GM12878 (cell line): ENCODE data around the gene ZFC3H1. TPM values are rescaled to one million over a fixed set of nuclear protein-coding genes. Genes with fewer than 3 reads are reported as not detected.

ENCODE experiments used
- ATAC-seq: fragments of 200-7000 bp; cut with Tn5 transposase; 3 replicates; pipeline ENCODE4 v1.9.1; 2020; ENCODE audit warnings: mild to moderate bottlenecking, moderate library complexity
- BruUV-seq: library from RNA; stranded (reverse); fragments of 400-500 nt; replicated peaks from 2 replicates; lab custom pipeline; 2021; lab: Mats Ljungman, UMichigan
- CTCF ChIA-PET: fragments of 300-600 bp; sonication (Branson Sonifier 250); formaldehyde crosslinking; extraction: SDS; loops from one replicate; lab custom pipeline; 2021; ENCODE audit warnings: inconsistent platforms; lab: Yijun Ruan, JAX
- POLR2A ChIA-PET: fragments of 350-600 bp; formaldehyde crosslinking; extraction: SDS; loops from one replicate; lab custom pipeline; 2021; ENCODE audit warnings: inconsistent platforms; lab: Charles Lee
- RAD21 ChIA-PET: fragments of 300-600 bp; sonication (Branson Sonifier 250); formaldehyde crosslinking; loops from one replicate; lab custom pipeline; 2023; ENCODE audit warnings: antibody characterized with exemption; ENCODE audit not compliant: unreplicated experiment; lab: Charles Lee
- SMC1A ChIA-PET: fragments of 300-600 bp; sonication (Branson Sonifier 250); formaldehyde crosslinking; loops from one replicate; lab custom pipeline; 2023; ENCODE audit not compliant: unreplicated experiment, uncharacterized antibody; lab: Charles Lee
- DNase-seq: peaks from one replicate; pipeline ENCODE4 v3.0.0-alpha.2; 2011; ENCODE audit warnings: low read depth, low spot score
- FAIRE-seq: peaks from 3 replicates; lab custom pipeline; 2011; peaks lifted over from hg19 to GRCh38; lab: Jason Lieb, UNC
- H2AFZ ChIP-seq: 2 replicates; pipeline ENCODE4 v1.6.0; 2011; ENCODE audit warnings: low read depth, low read length, control low read depth; ENCODE audit not compliant: control insufficient read depth
- H3K27ac ChIP-seq: 2 replicates; pipeline ENCODE4 v1.5.1; 2011; ENCODE audit warnings: control low read depth; ENCODE audit not compliant: control insufficient read depth, insufficient read depth
- H3K27me3 ChIP-seq, 2 experiments: replicated peaks in 1 of 2; 2 replicates each; pipeline versions ENCODE4 v1.6.0 to v1.6.1; 2011; ENCODE audit warnings: low read length in 1 of 2; ENCODE audit not compliant: control insufficient read depth in 2 of 2, insufficient read depth in 2 of 2
- H3K36me3 ChIP-seq, 2 experiments: 2 replicates each; pipeline ENCODE4 v1.5.1; 2011; ENCODE audit warnings: low read length in 1 of 2; ENCODE audit not compliant: control insufficient read depth in 2 of 2, insufficient read depth in 2 of 2
- H3K4me1 ChIP-seq: 2 replicates; pipeline ENCODE4 v1.6.1; 2011; ENCODE audit warnings: mild to moderate bottlenecking, low read length, moderate library complexity, mixed read lengths; ENCODE audit not compliant: control insufficient read depth, insufficient read depth
- H3K4me2 ChIP-seq: 2 replicates; pipeline ENCODE4 v1.6.0; 2011; ENCODE audit warnings: control low read depth; ENCODE audit not compliant: control insufficient read depth, insufficient read depth
- H3K4me3 ChIP-seq: fragments of 200-600 bp; sonication (generic); 2 replicates; pipeline ENCODE4 v1.5.1; 2016
- H3K79me2 ChIP-seq: 2 replicates; pipeline ENCODE4 v1.6.0; 2011; ENCODE audit warnings: low read length; ENCODE audit not compliant: control insufficient read depth, insufficient read depth
- H3K9ac ChIP-seq: 2 replicates; pipeline ENCODE4 v1.8.0; 2011; ENCODE audit warnings: low read length, control low read depth, mixed read lengths; ENCODE audit not compliant: control insufficient read depth, insufficient read depth
- H3K9me3 ChIP-seq: replicated peaks from 3 replicates; pipeline ENCODE4 v1.5.1; 2011; ENCODE audit warnings: mild to moderate bottlenecking, low read length; ENCODE audit not compliant: control insufficient read depth, insufficient read depth
- H4K20me1 ChIP-seq: 2 replicates; pipeline ENCODE4 v1.6.0; 2011; ENCODE audit not compliant: control insufficient read depth, insufficient read depth
- CBFB ChIP-seq: IDR thresholded peaks from 2 replicates; pipeline ENCODE4 v1.6.1; 2016; ENCODE audit warnings: antibody characterized with exemption, low read depth
- EGR1 ChIP-seq, 2 experiments: IDR thresholded peaks; 1 replicate in 1 of 2; 2 replicates in 1 of 2; pipeline ENCODE4 v1.6.1; 2011 to 2012; ENCODE audit warnings: low read depth in 2 of 2, low read length in 2 of 2, borderline replicate concordance in 1 of 2, mild to moderate bottlenecking in 1 of 2, moderate library complexity in 1 of 2
- MEF2A ChIP-seq: IDR thresholded peaks from 2 replicates; pipeline ENCODE4 v1.6.1; 2011; ENCODE audit warnings: low read depth, mild to moderate bottlenecking, low read length, moderate library complexity; ENCODE audit not compliant: insufficient read depth
- NR2C1 ChIP-seq: fragments of 450-650 bp; IDR thresholded peaks from 2 replicates; pipeline ENCODE4 v1.6.1; 2017; ENCODE audit warnings: antibody characterized with exemption, mild to moderate bottlenecking, moderate library complexity
- ZBTB40 ChIP-seq: fragments of 450-650 bp; IDR thresholded peaks from 2 replicates; pipeline ENCODE4 v1.6.1; 2016; ENCODE audit warnings: mild to moderate bottlenecking, moderate library complexity, borderline replicate concordance
- in situ Hi-C: fragments of 300-500 bp; cut with MboI; formaldehyde crosslinking; loops from 9 replicates; pipeline ENCODE4 v1.14.3; 2018; ENCODE audit warnings: mixed read lengths
- intact Hi-C: fragments of 100-400 bp; cut with micrococcal nuclease; formaldehyde crosslinking; loops from one replicate; pipeline ENCODE4 v1.14.2; 2022; ENCODE audit not compliant: unreplicated experiment
- polyA plus RNA-seq, 11 experiments: library from polyadenylated mRNA; depleted of rRNA in 4 of 11; unstranded in 6 of 11; stranded (reverse) in 5 of 11; fragments of >200 nt; fragmentation: Nextera tagmentation in 4 of 11; fragmentation: Illumina TruSeq in 1 of 11; extraction: Ambion mirVana in 4 of 11; extraction: Trizol in 1 of 11; gene quantifications; 1 replicate in 1 of 11; 2 replicates in 10 of 11; pipeline versions ENCODE4 v1.2.1 to v1.2.3, GENCODE V29; 2011 to 2016; ENCODE audit warnings: inconsistent platforms in 2 of 11, missing spikeins in 2 of 11, low read depth in 1 of 11
- total RNA-seq, 4 experiments: library from RNA; depleted of rRNA in 3 of 4; stranded (reverse); fragments of >200 nt in 3 of 4; fragmentation: Illumina TruSeq in 1 of 4; extraction: Trizol in 1 of 4; gene quantifications; 2 replicates each; pipeline versions ENCODE4 v1.2.1 to v1.2.3, GENCODE V29; 2013 to 2021

The ZFC3H1 gene
- total and polyA plus RNA-seq, 10 of the 15 experiments (the other 5 are each of a cell fraction or from before 2014, with no cell fraction given) = 11.2 to 88.7 (median 25.9) TPM

GRCh38 chr12:71601546-71601945 lies 62.1 kb downstream of the ZFC3H1 start (continued):
- TF ChIP-seq MEF2A = no peak

- POLR2A ChIA-PET = no interaction called here
- BruUV-seq = no TSS peak
- no peaks in the 10 kb centered on the region for H4K20me1 ChIP-seq
- CTCF ChIA-PET = no interaction called here
- no peak overlapping the region for H3K4me2 ChIP-seq
- no peak overlapping the region for H3K9ac ChIP-seq
- intact Hi-C loops (no loop called here), in situ Hi-C loops (no loop called here)
- H3K4me3 ChIP-seq = no peak overlapping the region
- H3K4me1 ChIP-seq = no peaks in the 10 kb centered on the region
- SMC1A ChIA-PET = interaction anchor here (1.2 kb wide), 1 partner anchor 143 kb away, joined by 3 read pairs; no protein-coding TSS in a partner anchor
- no peaks in the 10 kb centered on the region for H3K36me3 ChIP-seq
- DNase-seq (no peak), FAIRE-seq (no peak), ATAC-seq (no peak)
- H3K27me3 ChIP-seq = no peaks in the 10 kb centered on the region
- RAD21 ChIA-PET = no interaction called here
- TF ChIP-seq NR2C1 (no peak), CBFB (no peak), EGR1 (IDR thresholded peaks at IDR 0.05; ENCODE audit: borderline replicate concordance in 1 of 2, low read depth in 2 of 2, low read length in 2 of 2) (no peak), ZBTB40 (no peak)
- H3K79me2 ChIP-seq = no peaks in the 10 kb centered on the region
- H3K27ac ChIP-seq = no peak overlapping the region
- H2AFZ ChIP-seq = no peak overlapping the region
- no peaks in the 10 kb centered on the region for H3K9me3 ChIP-seq
Observed at GRCh38 chr12:71599210-71599609, 64.4 kb downstream of the ZFC3H1 start.
